OCI-LY3 (cell line): Measurements from ENCODE around the gene MDM1.

Source experiments
- EZH2phosphoT487 ChIP-seq: fragments of 200-600 bp; shearing (Covaris generic); IDR thresholded peaks from 2 replicates; pipeline ENCODE4 v1.6.1; 2018; ENCODE audit warnings: antibody characterized with exemption, mixed run types, low read depth
- TF ChIP-seq, protein P1 (sequence below): fragments of 200-600, 300-600 bp; sonication (generic); IDR thresholded peaks from 2 replicates; pipeline ENCODE4 v1.5.1; 2014; ENCODE audit warnings: antibody characterized with exemption, low read length, low read depth

GRCh38 chr12:68253504-68253903 lies 78.7 kb downstream of the MDM1 start, which contains the start of gene IL22:
- TF ChIP-seq, protein P1, sequence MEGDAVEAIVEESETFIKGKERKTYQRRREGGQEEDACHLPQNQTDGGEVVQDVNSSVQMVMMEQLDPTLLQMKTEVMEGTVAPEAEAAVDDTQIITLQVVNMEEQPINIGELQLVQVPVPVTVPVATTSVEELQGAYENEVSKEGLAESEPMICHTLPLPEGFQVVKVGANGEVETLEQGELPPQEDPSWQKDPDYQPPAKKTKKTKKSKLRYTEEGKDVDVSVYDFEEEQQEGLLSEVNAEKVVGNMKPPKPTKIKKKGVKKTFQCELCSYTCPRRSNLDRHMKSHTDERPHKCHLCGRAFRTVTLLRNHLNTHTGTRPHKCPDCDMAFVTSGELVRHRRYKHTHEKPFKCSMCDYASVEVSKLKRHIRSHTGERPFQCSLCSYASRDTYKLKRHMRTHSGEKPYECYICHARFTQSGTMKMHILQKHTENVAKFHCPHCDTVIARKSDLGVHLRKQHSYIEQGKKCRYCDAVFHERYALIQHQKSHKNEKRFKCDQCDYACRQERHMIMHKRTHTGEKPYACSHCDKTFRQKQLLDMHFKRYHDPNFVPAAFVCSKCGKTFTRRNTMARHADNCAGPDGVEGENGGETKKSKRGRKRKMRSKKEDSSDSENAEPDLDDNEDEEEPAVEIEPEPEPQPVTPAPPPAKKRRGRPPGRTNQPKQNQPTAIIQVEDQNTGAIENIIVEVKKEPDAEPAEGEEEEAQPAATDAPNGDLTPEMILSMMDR, result no peak
- no peak for TF ChIP-seq EZH2phosphoT487
